ENCODE data around the gene CACNA1S.
A peak's percentile ranks its signal among the peaks of the same experiment; 100 is the strongest.

The CACNA1S gene

DNA sequence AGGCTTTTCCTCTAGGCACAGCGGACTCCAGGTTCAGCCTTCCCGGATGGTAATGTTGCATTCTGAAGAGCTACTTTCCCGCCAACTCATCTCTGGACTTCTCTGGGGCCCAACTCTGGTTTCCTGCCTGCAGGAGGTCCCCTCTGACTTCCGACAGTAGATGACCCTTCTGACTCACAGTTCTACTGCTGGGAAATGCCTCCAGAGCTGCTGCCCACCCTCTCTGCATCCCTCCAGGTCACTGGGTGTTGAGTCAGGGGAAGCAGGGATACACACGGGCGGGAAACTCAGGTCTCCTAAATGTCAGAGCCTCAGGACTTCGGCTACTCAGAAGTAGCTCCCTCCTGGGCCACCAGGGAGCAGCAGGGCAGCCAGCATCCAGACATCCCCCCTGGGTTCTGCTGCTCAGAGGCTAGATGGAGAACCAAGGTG, 86.6 kb downstream of the CACNA1S start:
- no peak for DNase-seq

- no peak for DNase-seq
Measured at GRCh38 chr1:201024625-201024998, 87.6 kb downstream of the CACNA1S start.

GRCh38 chr1:201023920-201024624, 88.2 kb downstream of the CACNA1S start:
- no peak for DNase-seq

DNA sequence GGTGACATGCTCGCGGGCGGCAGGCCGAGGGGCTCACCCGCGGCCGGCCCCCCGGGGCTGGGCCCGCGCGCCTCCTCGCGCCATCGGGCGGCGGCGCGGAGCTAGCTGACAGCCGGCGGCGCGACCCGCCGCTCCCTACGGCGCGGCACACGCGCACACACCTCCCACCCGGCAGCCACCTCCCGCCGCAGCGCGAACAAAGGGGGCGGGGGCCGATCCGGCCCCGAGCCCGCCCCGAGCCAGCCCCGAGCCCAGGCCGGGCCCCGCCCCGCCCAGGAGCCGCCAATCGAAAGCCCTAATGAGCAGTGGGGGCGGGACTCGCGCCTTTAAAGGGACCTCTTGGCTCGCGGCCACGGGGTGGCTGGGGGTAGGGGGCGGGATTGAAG, 88.7 kb downstream of the CACNA1S start, which contains the start of gene KIF21B:
KIF21B (minus strand) TSS at position 198 of the 386 bp plus-strand sequence. CDS start 331 bp downstream, outside the sequence.
- DNase-seq: peak; percentile 83

DNA sequence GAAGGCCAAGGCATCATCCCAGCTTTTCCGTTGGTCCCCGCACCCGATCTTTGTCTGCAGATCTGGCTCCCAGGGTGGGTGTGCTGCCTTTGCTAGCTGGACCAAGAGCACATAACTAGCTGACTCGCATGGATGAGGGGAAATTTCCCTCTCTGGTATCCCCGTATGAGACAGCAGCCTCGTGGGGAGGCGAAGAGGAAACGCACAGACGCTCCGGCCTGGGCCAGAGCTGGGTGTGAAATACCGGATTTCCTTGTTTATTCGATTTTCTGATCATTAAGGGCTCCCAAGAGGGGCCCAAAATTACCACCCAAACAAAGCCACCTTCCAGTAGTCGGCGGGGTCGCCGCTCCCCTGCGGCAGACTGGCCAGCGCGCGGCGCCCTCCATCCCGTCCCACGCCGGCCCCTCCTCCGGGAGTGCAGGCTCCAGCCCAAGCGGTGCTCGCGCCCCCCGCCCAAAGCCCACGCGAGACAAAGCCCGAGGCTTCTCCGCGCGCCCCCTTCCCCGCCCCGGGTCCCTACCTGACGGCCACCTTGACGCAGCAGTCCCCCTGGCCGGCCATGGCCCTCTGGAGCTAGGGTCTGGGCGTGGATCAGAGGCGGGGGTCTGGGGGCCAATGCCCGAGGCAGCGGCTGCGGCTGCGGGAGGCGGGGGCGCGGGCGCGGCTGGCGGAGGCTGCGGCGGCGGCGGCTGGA, 89.3 kb downstream of the CACNA1S start:
- DNase-seq: no peak

GRCh38 chr1:201022493-201022819, 89.8 kb downstream of the CACNA1S start:
- no peak for DNase-seq

DNA sequence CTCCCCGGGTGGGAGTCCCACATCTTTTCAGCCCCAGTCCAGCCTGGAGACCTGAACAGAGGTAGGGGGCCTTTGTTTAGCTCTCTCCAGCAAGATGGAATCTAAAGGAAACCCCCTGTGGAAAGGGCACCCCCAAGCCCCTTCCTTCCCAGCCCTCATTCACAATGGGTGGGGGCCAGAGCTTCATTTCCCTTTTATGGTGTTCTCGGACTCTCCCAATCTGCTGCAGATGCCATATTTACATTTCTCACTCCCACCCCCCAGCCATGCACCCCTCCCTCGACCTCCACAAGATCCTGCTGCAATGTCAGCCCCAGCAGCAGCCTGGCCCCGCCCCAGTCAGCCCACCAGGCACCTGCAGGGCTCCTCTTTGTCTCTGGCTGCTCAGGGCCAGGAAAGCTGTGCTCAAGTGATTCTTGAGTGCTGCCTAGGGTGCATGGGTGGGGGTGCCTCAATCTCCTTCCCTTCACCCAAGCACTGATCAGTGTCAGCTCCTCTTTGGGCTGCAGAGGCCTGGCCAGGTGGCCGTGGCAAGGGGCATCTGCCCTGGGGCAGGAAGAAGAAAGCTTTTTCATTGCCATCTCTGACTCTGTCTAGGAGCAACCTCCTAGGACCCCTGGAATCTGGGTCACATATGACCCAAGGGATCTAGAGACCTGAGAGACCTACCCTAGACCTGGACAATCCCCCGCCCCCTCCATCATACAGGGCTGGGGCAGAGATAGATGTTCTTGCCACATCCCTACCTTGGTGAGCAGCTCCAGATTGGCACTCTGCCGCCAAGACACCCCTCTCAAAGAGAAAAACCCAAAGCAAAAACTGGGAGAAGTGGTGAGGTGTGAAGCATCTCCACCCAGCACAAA, 90.4 kb downstream of the CACNA1S start:
- no peak for DNase-seq

DNA sequence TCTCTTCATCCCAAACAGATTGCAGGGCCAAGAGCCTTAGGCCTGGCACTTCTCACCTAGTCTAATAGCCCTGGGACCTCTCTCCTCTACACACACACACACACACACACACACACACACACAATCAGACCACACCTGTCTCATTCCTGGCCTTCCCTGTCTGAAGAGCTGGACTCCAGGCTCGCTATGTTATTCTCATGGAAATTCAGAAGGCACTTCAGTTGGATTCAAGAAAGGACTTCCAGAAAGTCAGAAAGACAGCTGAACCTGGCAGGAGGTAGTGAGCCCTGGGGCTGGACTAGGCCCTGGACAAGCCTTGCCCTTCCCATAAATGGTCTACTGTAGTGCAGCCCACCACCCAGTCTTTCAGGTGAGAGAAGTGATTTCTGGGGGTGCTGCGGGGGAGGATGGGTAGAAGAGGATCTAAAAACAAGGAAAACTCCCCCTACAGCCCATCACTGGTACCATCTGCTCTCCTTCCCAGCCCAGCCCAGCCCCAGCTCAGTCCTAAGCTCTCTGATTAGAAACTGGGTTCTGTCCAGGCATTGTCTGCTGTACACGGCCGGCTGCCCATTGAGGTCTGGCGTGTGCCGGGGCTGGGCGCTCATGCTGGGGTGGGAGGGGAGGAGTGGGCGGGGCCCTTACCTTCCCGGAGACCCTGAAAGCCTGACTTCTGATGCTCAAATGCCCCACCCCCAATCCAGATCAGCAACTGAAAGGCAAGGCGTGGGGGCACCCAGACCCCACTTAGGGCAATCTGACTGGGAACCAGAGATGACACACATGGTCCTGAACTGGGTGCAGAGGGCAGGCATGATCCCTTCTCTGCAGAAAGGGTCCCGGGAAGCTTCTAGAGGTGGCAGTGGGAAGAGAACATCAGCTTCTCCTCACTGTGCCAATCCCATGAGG, 91.3 kb downstream of the CACNA1S start:
- DNase-seq: no peak

DNA sequence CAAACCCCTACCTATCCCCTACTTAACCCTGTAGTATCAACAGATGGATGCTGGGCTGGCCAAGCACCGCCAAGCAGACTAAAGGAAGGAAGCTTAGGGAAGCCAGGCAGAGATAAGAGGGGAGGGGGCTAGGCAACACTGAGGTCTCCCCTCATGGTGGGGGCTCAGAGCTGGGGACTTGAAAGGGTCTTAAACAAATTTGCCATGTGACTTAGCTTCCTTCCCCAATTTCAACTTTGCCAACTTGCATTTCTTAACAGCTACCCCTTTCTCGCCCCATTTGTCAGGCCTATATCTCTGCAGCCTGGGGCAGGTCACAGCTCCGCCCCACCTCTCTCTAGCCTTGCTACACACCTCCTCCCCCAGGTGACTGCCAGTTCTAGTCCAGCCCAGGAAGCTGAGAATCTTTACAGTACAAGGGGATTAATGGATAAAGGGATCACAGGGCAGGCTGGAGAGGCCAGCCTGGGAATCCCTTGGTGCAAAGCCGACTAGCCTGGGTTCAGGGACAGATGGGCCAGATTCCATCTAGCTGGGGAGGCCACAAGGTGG, 92.1 kb downstream of the CACNA1S start:
- no peak for DNase-seq

GRCh38 chr1:201019321-201019977, 92.8 kb downstream of the CACNA1S start:
- DNase-seq: no peak

- DNase-seq: no peak
Measured at GRCh38 chr1:201017828-201018163, 94.4 kb downstream of the CACNA1S start.

DNA sequence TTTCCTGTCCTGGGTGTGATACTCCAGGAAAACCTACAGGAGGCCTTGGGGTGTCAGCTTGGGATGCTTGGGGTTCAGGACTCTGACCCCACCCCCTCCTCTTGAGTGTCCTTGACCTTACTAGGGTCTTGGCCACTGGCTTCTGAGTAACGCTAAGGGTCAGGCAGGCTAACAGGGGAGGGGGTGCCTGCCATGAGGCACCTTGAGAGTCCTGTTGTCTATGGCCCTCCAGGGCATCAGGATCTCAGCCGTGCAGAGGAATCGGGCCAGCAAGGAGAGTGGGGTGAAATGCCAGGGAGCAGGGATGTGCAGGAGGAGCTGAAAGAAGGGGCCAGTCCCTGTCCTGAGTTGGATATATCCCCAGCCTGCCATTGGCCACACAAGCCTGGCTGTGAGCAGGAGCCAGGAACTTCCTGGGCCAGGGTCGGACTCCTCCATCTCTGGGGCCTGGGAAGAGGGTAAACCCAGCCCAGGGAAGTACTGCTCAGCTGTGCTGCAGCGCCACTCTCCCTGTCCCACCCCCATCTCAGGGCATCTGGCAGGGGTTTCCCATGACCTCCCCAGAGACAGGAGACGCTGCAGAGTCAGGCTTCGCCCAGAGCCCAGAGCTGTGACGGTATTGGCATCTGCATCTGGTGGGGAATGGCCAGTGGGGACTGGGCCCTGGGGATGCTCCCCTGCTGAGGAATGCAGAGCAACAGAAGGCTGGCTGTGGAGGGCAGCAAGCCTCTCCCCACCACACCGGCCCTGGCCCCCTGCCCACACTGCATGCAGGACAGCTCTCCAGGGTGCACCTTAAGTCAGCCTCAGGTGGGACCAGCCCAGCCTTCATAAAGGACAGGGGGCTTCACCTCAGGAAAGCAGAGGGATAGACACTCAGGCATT, 95.0 kb downstream of the CACNA1S start:
- no peak for DNase-seq

- DNase-seq: peak; percentile 54
Measured at GRCh38 chr1:201016211-201016651, 96.0 kb downstream of the CACNA1S start.

DNA sequence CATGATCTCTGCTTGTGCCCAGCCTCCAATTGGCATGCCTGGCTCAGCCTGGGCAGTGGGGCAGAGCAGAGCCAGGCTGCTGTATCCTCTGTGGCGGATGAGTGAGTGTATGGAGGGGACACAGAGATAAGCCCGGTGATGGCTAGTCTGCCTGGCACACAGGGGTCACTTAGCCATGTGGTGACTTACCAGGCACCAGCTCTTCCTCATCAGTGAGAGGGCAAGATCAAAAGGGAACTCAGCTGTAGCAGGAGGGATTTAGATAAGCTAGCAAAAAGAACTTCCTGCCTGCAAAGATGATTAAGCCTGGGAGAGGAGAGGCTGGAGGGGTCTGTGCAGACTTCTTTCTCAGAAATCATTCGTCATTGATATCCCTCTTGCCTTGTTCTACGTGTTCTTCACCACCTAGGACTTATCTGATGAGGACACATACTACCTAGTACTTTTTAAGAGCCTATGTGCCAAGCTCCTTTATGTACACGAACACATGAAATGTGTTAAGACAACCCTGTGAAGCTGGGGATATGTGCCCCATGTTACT, 96.6 kb downstream of the CACNA1S start:
- DNase-seq: no peak

GRCh38 chr1:201014816-201015200, 97.4 kb downstream of the CACNA1S start:
- no peak for DNase-seq

- no peak for DNase-seq
Measured at GRCh38 chr1:201013991-201014815, 98.0 kb downstream of the CACNA1S start.

DNA sequence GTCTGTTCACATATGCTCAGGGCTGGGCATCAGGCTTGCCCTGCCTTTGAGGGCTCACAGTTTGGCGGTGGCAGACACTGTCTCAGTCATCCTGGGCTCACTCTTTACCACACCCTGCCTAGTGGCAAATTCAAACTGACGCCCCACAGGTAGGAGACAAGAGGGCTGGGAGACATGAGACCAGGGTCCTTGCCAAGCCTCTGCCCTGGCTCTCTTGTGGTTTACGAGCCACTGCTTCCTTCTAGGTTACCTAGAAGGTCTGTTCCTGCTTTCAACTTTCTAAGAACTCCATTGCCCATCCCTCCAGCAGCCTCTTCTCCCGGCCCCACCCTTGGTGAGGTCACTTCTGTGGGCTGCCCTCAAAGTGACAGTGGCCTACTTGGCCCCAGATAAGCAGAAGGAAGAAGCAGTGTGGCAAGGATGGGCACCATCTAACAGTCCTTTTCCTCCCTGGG, 99.2 kb downstream of the CACNA1S start:
- no peak for DNase-seq

GRCh38 chr1:201011616-201012015, 100.6 kb downstream of the CACNA1S start:
- DNase-seq: no peak

DNA sequence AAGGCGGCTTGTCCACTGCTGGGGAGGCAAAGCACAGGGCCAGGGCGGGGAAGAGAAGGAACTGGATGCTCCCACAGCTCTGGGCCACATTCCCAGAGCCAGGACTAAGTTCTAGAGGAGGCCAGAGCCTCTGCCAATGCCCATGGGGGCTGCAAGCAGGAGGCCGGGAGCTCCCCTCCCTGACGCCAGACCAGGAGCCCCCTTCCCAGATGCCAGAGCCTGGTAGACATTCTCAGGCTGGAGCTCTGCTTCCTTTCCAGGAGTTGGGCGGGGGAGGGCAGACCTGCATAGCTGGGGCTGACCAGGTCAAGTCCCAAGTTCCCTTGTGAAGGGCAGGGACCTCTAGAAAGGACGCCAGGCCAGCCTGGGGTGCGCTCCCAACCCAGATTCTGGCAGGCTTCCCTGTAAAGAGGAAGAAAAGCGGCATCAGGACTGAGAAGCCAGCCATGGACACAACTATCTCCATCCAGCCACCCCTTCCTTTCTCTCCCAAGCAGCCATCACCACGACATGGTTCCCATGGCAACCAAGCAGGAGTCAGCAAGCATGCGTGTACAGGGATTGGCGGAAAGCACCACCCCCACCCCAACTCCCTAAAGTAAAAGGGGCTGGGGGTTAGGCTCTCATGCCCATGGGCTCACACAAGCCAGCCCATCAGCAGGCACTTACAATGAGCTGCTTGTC, 102.1 kb downstream of the CACNA1S start:
- DNase-seq: no peak

Data from right hindlimb (tissue), 1 donor.